ENCODE results near the gene SSMEM1.

The SSMEM1 gene

DNA sequence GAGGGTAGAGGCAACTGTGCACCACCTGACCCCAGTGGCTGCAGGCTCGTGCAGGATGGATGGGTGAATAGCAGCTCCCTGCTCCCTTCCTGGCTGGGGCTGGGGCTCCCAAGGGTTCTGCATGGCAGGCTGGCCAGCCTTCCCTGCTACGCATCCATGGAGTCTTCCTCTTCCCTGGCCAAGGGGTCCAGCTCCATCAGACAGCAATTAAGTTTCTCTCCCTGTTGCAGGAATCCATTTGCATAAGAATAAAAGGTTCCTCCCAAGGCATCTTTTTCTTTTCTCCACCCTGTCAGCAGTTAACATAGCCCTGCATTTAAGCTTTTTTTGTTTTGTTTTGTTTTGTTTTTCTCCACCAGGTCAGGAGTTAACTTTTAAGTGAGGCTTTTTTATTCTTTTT is 49.0 kb downstream of the SSMEM1 start:
- no peak for DNase-seq

DNA sequence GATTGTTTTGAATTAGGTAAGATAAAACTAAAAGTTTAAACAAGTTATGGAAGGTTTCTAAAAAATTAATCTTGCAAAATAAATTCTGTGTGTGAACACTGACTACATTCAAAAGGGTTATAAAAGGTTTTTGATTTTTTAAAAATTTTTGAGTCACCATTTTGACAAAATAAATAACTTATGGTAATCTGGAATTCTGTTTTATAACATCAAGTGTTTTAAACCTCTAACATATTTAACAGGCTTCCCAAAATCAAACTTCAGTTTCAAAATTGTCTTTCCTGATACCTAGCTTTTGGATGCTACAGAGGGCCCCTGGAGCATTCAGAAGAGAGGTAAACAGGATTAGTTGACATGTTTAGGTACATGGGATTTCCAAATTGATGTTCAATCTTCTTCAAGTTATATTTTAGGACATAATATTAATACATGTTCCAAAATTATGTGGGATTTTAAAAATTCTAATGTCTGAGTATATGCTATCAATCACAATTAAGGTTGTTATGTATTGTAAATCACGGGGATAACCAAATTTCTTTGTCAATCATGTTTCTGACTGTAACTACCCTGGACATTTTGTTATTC is 50.9 kb downstream of the SSMEM1 start:
- no peak for DNase-seq

GRCh38 chr7:130262448-130262847 is 54.8 kb downstream of the SSMEM1 start:
- DNase-seq = no peak

- no peak for DNase-seq
Observed at GRCh38 chr7:130263130-130263529, 55.5 kb downstream of the SSMEM1 start.
